WTC11 (cell line): ENCODE measurements around the gene TARP.
"Not testable (repeated sequence)": the region's sequence is repeated elsewhere in the genome, so short reads cannot be mapped to it uniquely, and the experiment has no call there.

Experiments
- NR1H2 ChIP-seq: sonication (generic); formaldehyde crosslinking; IDR thresholded peaks from 2 replicates; pipeline ENCODE4 v1.9.0; 2021; ENCODE audit warnings: mild to moderate bottlenecking, moderate library complexity, missing genetic modification reagents
- SP1 ChIP-seq: sonication (generic); formaldehyde crosslinking; conservative IDR thresholded peaks from 2 replicates; pipeline ENCODE4 v1.8.1; 2022; ENCODE audit warnings: missing genetic modification reagents
- TF ChIP-seq, protein P1 (sequence below): fragments of 200-600 bp; IDR thresholded peaks from 2 replicates; pipeline ENCODE4 v1.8.0; 2022; ENCODE audit warnings: antibody characterized with exemption
- TF ChIP-seq, protein P2 (sequence below): sonication (generic); formaldehyde crosslinking; conservative IDR thresholded peaks from 2 replicates; pipeline ENCODE4 v1.8.1; 2022; ENCODE audit warnings: mild to moderate bottlenecking, missing genetic modification reagents
- TF ChIP-seq, protein P3 (sequence below): sonication (generic); formaldehyde crosslinking; IDR thresholded peaks from 2 replicates; pipeline ENCODE4 v1.8.0; 2022; ENCODE audit warnings: mild to moderate bottlenecking, missing genetic modification reagents

DNA sequence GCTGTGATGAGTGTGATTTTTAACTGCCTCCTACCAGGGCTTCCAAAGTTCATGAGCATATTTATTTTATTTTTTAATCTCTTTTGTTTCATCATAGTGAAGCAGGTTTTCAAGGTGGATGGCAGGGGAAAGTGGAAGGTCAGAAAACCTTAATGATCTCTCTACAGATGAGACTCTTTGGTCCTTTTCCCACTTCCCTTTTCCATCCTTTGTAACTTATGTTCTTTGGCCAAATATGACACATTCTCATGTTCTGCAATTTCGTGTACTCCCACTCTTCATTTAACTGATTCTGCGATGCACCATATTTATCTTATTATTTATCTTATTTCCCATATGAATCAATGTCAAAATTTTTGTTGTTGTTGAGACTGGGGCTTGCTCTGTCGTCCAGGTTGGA lies 7.5 kb downstream of the TARP start:
- TF ChIP-seq, protein P1, sequence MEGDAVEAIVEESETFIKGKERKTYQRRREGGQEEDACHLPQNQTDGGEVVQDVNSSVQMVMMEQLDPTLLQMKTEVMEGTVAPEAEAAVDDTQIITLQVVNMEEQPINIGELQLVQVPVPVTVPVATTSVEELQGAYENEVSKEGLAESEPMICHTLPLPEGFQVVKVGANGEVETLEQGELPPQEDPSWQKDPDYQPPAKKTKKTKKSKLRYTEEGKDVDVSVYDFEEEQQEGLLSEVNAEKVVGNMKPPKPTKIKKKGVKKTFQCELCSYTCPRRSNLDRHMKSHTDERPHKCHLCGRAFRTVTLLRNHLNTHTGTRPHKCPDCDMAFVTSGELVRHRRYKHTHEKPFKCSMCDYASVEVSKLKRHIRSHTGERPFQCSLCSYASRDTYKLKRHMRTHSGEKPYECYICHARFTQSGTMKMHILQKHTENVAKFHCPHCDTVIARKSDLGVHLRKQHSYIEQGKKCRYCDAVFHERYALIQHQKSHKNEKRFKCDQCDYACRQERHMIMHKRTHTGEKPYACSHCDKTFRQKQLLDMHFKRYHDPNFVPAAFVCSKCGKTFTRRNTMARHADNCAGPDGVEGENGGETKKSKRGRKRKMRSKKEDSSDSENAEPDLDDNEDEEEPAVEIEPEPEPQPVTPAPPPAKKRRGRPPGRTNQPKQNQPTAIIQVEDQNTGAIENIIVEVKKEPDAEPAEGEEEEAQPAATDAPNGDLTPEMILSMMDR = not testable (repeated sequence)
- not testable (repeated sequence) for TF ChIP-seq SP1; NR1H2 (CRISPR knock-in tag)
- TF ChIP-seq, protein P2, sequence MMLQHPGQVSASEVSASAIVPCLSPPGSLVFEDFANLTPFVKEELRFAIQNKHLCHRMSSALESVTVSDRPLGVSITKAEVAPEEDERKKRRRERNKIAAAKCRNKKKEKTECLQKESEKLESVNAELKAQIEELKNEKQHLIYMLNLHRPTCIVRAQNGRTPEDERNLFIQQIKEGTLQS (CRISPR knock-in tag) = not testable (repeated sequence)
- TF ChIP-seq, protein P3, sequence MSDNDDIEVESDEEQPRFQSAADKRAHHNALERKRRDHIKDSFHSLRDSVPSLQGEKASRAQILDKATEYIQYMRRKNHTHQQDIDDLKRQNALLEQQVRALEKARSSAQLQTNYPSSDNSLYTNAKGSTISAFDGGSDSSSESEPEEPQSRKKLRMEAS (CRISPR knock-in tag) = not testable (repeated sequence)
